Heart right ventricle (tissue), 16 donors: ENCODE measurements around the gene APPBP2. TPM values are rescaled to one million over a fixed set of nuclear protein-coding genes. Genes with fewer than 3 reads are reported as not detected.

Experiments used
- ATAC-seq, 8 donors: fragments of 200-7000 bp; cut with Tn5 transposase; one replicate each; pipeline ENCODE4 v1.9.1; 2020; ENCODE audit warnings: mild to moderate bottlenecking in 8 of 8, moderate library complexity in 8 of 8, moderate number of reproducible peaks in 1 of 8
- DNase-seq, 2 donors: peaks; one replicate each; pipeline ENCODE4 v3.0.0-alpha.2; 2020
- H3K27ac ChIP-seq, 10 donors: fragments of 200-600 bp; sonication (generic) in 2 of 10; one replicate each; pipeline versions ENCODE4 v1.5.0 to v1.8.0; 2020 to 2022; ENCODE audit warnings: mild to moderate bottlenecking in 3 of 10
- H3K27me3 ChIP-seq, 7 donors: fragments of 200-600 bp; one replicate each; pipeline ENCODE4 v1.8.0; 2021 to 2022; ENCODE audit warnings: mild to moderate bottlenecking in 2 of 7
- H3K36me3 ChIP-seq, 9 donors: fragments of 200-600 bp; sonication (generic) in 1 of 9; one replicate each; pipeline versions ENCODE4 v1.5.0 to v1.8.0; 2020 to 2022; ENCODE audit warnings: mild to moderate bottlenecking in 2 of 9
- H3K4me1 ChIP-seq, 9 donors: fragments of 200-600 bp; sonication (generic) in 1 of 9; one replicate each; pipeline versions ENCODE4 v1.5.0 to v1.8.0; 2020 to 2022; ENCODE audit warnings: mild to moderate bottlenecking in 4 of 9
- H3K4me3 ChIP-seq, 10 donors: fragments of 200-600 bp; sonication (generic) in 2 of 10; one replicate each; pipeline versions ENCODE4 v1.5.0 to v1.8.0; 2020 to 2022; ENCODE audit warnings: mild to moderate bottlenecking in 7 of 10, moderate library complexity in 2 of 10
- H3K9me3 ChIP-seq, 11 donors: fragments of 200-600 bp in 10 of 11; sonication (generic) in 2 of 11; one replicate each; pipeline versions ENCODE4 v1.5.0 to v1.8.0; 2013 to 2022; ENCODE audit warnings: mild to moderate bottlenecking in 2 of 11, control low read depth in 1 of 11, moderate library complexity in 1 of 11
- WGBS, 2 donors: extraction: QIAGEN DNeasy Blood & Tissue Kit; methylation state at CpG; one replicate each; pipeline ENCODE4 v1.1.7; 2013; ENCODE audit warnings: inconsistent platforms in 1 of 2; 5-methylcytosine and 5-hydroxymethylcytosine counted together
- intact Hi-C, 10 donors: fragments of 100-400 bp; cut with DNase I; formaldehyde crosslinking; loops; one replicate each; pipeline versions ENCODE4 v1.11.1 to v1.14.2; 2022
- polyA plus RNA-seq, 2 donors: library from polyadenylated mRNA; stranded (reverse); fragments of 200-250 nt; gene quantifications; one replicate each; pipeline ENCODE4 v1.2.3, GENCODE V29; 2013
- total RNA-seq, 10 donors: library from RNA; stranded (reverse); fragmentation: NEBNext Ultra II Directional in 3 of 10; extraction: Animal tissue kit (Norgen Biotek cat#: 25700) in 3 of 10; gene quantifications; one replicate each; pipeline versions ENCODE4 v1.2.1 to v1.2.4, GENCODE V29; 2021 to 2023
- TF ChIP-seq, protein P1 (sequence below), 9 donors: fragments of 200-600 bp; sonication (generic) in 2 of 9; IDR thresholded peaks; one replicate each; pipeline versions ENCODE4 v1.5.0 to v1.8.0; 2021 to 2022; ENCODE audit warnings: antibody characterized with exemption in 9 of 9, mild to moderate bottlenecking in 5 of 9, moderate library complexity in 1 of 9
- donor health status: Arrhythmogenic right ventricular cardiomyopathy.
- donor health status: ischemic (EF 13 %, LVEDD 7.1; RV severe dilation, severe dysfunction).
- donor health status: healthy with polysubstance abuse.
- donor health status: DM: no; HTN: yes; CAD: no.
- donor health status: DM: no; HTN: no; CAD: no.
- donor health status: ischemic (EF 25% LVEDD 6.9; RV normal size, moderate dysfunction).
- donor health status: ischemic (EF 25% LVEDD 5.7; RV mildly dilated, moderate dysfunction).
- donor health status: healthy.
- donor health status: DM: yes; HTN: yes; CAD: no.
- donor health status: Ischemic cardiomyopathy.
- donor health status: ischemic (EF 35%, LVEDD 5.7; RV mildly dilated, moderate dysfunction).
- donor health status: nonischemic (EF 11% LVEDD 7.7; RV severe dilation, severe dysfunction).
- donor health status: DM: yes; HTN: yes; CAD: no.
- donor health status: PGD.
- donor health status: ischemic (EF 29% LVEDD 5.4; RV normal size, mild dysfunction).
- donor health status: nonischemic (EF 23%, LVEDD 6.1; RV moderate dilation, normal function).

APPBP2 gene
- total and polyA plus RNA-seq, 12 donors: 4.6 to 22.8 (median 17.2) TPM

DNA sequence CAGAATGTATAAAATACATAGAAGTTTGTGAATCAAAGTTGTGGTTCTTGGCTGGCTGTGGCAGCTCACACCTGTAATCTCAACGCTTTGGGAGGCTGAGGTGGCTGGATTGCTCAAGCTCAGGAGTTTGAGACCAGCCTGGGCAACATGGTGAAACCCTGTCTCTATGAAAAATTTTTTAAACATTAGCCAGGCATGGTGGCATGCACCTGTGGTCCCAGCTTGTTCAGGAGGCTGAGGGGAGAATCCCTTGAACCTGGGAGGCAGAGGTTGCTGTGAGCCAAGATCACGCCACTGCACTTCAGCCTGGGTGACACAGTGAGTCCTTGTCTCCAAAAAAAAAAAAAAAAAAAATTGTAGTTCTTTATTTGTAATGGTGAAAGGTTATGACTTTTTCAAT is 13.8 kb upstream of the APPBP2 start:
- Histone ChIP-seq H3K4me3 (no peak overlapping the region), H3K36me3 (no peaks in the 10 kb centered on the region), H3K9me3 (no peaks in the 10 kb centered on the region), H3K27me3 (no peaks in the 10 kb centered on the region), H3K27ac (no peak overlapping the region), H3K4me1 (no peaks in the 10 kb centered on the region)
- no peak for DNase-seq
- WGBS, 2 donors: 91 to 94% methylated on average over 2 of the region's 2 CpGs
- TF ChIP-seq, protein P1, sequence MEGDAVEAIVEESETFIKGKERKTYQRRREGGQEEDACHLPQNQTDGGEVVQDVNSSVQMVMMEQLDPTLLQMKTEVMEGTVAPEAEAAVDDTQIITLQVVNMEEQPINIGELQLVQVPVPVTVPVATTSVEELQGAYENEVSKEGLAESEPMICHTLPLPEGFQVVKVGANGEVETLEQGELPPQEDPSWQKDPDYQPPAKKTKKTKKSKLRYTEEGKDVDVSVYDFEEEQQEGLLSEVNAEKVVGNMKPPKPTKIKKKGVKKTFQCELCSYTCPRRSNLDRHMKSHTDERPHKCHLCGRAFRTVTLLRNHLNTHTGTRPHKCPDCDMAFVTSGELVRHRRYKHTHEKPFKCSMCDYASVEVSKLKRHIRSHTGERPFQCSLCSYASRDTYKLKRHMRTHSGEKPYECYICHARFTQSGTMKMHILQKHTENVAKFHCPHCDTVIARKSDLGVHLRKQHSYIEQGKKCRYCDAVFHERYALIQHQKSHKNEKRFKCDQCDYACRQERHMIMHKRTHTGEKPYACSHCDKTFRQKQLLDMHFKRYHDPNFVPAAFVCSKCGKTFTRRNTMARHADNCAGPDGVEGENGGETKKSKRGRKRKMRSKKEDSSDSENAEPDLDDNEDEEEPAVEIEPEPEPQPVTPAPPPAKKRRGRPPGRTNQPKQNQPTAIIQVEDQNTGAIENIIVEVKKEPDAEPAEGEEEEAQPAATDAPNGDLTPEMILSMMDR (IDR thresholded peaks at IDR 0.05): no peak
- ATAC-seq: no peak
- intact Hi-C loops: no loop called here

DNA sequence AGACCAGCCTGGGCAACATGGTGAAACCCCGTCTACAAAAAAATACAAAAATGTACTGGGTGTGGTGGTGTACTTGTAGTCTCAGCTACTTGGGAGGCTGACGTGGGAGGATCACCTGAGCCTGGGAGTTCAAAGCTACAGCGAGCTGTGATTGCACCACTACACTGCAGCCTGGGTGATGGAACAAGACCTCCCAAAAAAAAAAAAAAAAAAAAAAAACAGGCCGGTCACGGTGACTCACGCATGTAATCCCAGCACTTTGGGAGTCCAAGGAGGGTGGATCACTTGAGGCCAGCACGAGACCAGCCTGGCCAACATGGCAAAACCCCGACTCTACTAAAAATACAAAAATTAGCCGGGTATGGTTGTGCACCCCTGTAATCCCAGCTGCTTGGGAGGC is 12.7 kb upstream of the APPBP2 start:
- Histone ChIP-seq H3K9me3 (no peaks in the 10 kb centered on the region), H3K4me1 (no peaks in the 10 kb centered on the region), H3K27me3 (no peaks in the 10 kb centered on the region), H3K36me3 (no peaks in the 10 kb centered on the region), H3K27ac (no peak overlapping the region), H3K4me3 (no peak overlapping the region)
- 88 to 95% methylated on average over 9 of the region's 9 CpGs for WGBS, 2 donors
- DNase-seq: no peak
- no peak for ATAC-seq
- intact Hi-C loops: no loop called here
- TF ChIP-seq, protein P1 (IDR thresholded peaks at IDR 0.05): no peak

DNA sequence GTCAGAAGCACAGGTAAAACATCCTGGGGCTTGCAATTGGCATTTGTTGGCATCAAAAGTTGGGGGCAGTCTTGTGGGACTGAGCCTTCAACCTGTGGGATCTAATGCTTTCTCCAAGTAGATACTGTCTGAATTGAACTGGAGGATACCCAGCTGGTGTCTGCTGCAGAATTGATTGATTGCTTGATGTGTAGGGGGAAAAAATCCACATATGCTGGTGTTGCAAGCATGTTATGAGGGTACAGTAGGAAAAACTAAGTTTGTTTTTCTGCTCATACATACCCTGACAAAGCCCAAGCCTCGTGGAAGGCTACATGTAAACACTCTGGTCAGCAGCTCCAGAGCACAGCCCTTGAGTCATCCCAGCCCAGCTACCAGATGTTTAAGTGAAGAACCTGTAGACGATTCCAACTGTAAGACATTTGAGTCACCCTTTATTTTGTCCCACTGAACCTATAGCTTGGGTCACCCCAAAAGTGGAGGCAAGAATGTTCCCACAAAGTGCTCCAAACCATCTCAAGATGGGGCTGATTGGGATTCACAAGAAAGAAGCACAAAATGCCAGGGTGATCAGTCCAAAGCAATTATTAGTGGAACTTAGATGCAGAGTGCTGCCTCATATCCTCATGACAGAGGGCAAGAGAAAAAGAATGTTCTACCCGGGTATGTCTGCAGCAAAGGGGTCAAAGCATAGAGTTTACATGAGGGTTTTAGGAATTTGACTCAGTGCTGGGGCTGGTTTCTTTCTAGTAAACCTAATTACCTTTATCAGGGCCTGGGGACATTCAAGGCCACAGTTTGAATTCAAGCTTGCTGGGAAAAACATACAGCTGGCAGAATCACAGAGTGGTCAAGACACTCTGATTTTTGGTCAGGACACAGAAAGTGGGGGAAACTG is 9.6 kb upstream of the APPBP2 start:
- DNase-seq (no peak), ATAC-seq (no peak)
- TF ChIP-seq, protein P1 (IDR thresholded peaks at IDR 0.05): no peak

DNA sequence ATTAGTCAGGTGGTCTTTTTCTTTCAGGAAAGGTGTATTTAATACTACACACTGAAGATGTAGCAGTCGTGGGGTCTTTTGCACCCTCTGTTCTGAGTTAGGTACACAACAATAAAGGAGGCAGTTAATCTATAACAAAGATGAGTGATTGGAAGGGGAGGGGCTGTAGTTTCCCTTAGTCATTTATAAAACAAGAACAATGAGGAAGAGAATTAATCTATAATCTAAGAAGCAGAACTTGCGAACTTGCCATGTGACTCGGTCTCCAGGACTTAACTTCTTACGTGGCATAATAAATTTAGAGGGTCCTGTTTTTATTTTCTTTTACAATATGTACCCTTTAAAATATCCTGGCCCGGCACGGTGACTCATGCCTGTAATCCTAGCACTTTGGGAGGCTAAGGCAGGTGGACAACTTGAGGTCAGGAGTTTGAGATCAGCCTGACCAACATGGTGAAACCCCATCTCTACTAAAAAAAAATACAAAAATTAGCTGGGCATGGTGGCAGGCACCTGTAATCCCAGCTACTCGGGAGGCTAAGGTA is 8.6 kb upstream of the APPBP2 start:
- Histone ChIP-seq H3K27me3 (no peaks in the 10 kb centered on the region), H3K27ac (no peak overlapping the region), H3K4me1 (no peaks in the 10 kb centered on the region), H3K36me3 (no peaks in the 10 kb centered on the region), H3K9me3 (no peaks in the 10 kb centered on the region), H3K4me3 (no peak overlapping the region)
- intact Hi-C loops: no loop called here
- 94 to 97% methylated on average over 7 of the region's 7 CpGs for WGBS, 2 donors
- ATAC-seq (no peak), DNase-seq (no peak)
- TF ChIP-seq, protein P1 (IDR thresholded peaks at IDR 0.05): no peak

More for the DNA sequence above, 9.6 kb upstream of the APPBP2 start:
- no peaks in the 10 kb centered on the region for H3K4me1 ChIP-seq
- no peaks in the 10 kb centered on the region for H3K27me3 ChIP-seq
- intact Hi-C loops: no loop called here
- no peaks in the 10 kb centered on the region for H3K9me3 ChIP-seq
- H3K4me3 ChIP-seq: no peak overlapping the region
- 76 to 78% methylated on average over 3 of the region's 3 CpGs for WGBS, 2 donors
- H3K27ac ChIP-seq: no peak overlapping the region
- H3K36me3 ChIP-seq: no peaks in the 10 kb centered on the region
